Thyroid gland (tissue), 4 donors: ENCODE measurements around the gene RYR3. TPM values are rescaled to one million over a fixed set of nuclear protein-coding genes. Genes with fewer than 3 reads are reported as not detected.

Experiments used
- DNase-seq, 2 donors: peaks; one replicate each; pipeline ENCODE4 v3.0.0-alpha.2; 2019
- H3K27ac ChIP-seq, 3 donors: fragments of 200-600 bp; sonication (generic); 1 replicate in 2 of 3; 2 replicates in 1 of 3; pipeline ENCODE4 v1.5.1; 2016 to 2019; ENCODE audit warnings: mild to moderate bottlenecking in 1 of 3, moderate library complexity in 1 of 3
- H3K27me3 ChIP-seq: fragments of 200-600 bp; sonication (generic); one replicate; pipeline ENCODE4 v1.5.1; 2019
- H3K36me3 ChIP-seq, 2 donors: fragments of 200-600 bp; sonication (generic); one replicate each; pipeline ENCODE4 v1.5.1; 2016 to 2019
- H3K4me1 ChIP-seq, 2 donors: fragments of 200-600 bp; sonication (generic); one replicate each; pipeline ENCODE4 v1.5.1; 2017 to 2019
- H3K4me3 ChIP-seq, 3 donors: fragments of 200-600 bp; sonication (generic); replicated peaks in 1 of 3; 1 replicate in 2 of 3; 2 replicates in 1 of 3; pipeline ENCODE4 v1.5.1; 2016; ENCODE audit warnings: mild to moderate bottlenecking in 1 of 3
- H3K9me3 ChIP-seq: fragments of 200-600 bp; sonication (generic); one replicate; pipeline ENCODE4 v1.5.1; 2017
- CTCF ChIP-seq, 6 experiments: fragments of 200-600 bp in 3 of 6; fragments of 450-650 bp in 3 of 6; sonication (generic) in 3 of 6; IDR thresholded peaks; one replicate each; pipeline ENCODE4 v1.5.1; 2016 to 2019; ENCODE audit warnings: antibody characterized with exemption in 6 of 6, mild to moderate bottlenecking in 2 of 6, inconsistent platforms in 1 of 6, moderate library complexity in 1 of 6
- POLR2A ChIP-seq, 2 donors: fragments of 450-650 bp; IDR thresholded peaks; one replicate each; pipeline ENCODE4 v1.6.1; 2017; ENCODE audit warnings: antibody characterized with exemption in 2 of 2, mild to moderate bottlenecking in 2 of 2, moderate library complexity in 1 of 2
- WGBS, 2 donors: methylation state at CpG; one replicate each; pipeline ENCODE4 v1.1.5; 2017; 5-methylcytosine and 5-hydroxymethylcytosine counted together
- intact Hi-C: fragments of 100-400 bp; cut with DNase I; formaldehyde crosslinking; loops from one replicate; pipeline ENCODE4 v1.15.1; 2023
- total RNA-seq, 4 donors: library from RNA; depleted of rRNA; stranded (reverse); fragments of >200 nt; gene quantifications; one replicate each; pipeline ENCODE4 v1.2.3, GENCODE V29; 2016

RYR3 gene
- 1 to 10 TPM in 1 of 4 donors, under 1 TPM in 3; 0.27 to 4.2 (median 0.34) TPM for total RNA-seq

- TF ChIP-seq POLR2A (IDR thresholded peaks at IDR 0.05) (no peak), CTCF (IDR thresholded peaks at IDR 0.05) (no peak)
- peaks cover 0 to 6% of the 10 kb centered on the region in 2 donors for H3K4me1 ChIP-seq
- DNase-seq: peak; percentile 12 to 27
- intact Hi-C loops: no loop called here
- H3K27ac ChIP-seq: no peak within 1 kb of the TSS
- H3K36me3 ChIP-seq: no peaks in the 10 kb centered on the region
- H3K27me3 ChIP-seq: no peaks in the 10 kb centered on the region
- WGBS, 2 donors: 1 to 3% methylated on average over 27 to 61 of the region's 84 CpGs
- H3K4me3 ChIP-seq: peak within 1 kb of the TSS in 1 of 3 donors; percentile 26
- H3K9me3 ChIP-seq: no peaks in the 10 kb centered on the region
Measured at GRCh38 chr15:33310481-33311311, at the start of gene RYR3. Gene RYR3 (plus strand): TSS chr15:33310967. CDS start chr15:33311046, 79 bp downstream.

GRCh38 chr15:33262306-33262705, 48.5 kb upstream of the RYR3 start:
- no peaks in the 10 kb centered on the region for H3K9me3 ChIP-seq
- H3K27me3 ChIP-seq: no peaks in the 10 kb centered on the region
- 60 to 63% methylated on average over 2 of the region's 2 CpGs for WGBS, 2 donors
- no peaks in the 10 kb centered on the region for H3K36me3 ChIP-seq
- intact Hi-C loops: no loop called here
- H3K4me1 ChIP-seq: no peaks in the 10 kb centered on the region
- H3K27ac ChIP-seq: no peak overlapping the region
- no peak for TF ChIP-seq POLR2A (IDR thresholded peaks at IDR 0.05)
- no peak for TF ChIP-seq CTCF (IDR thresholded peaks at IDR 0.05)
- H3K4me3 ChIP-seq: no peak overlapping the region
- DNase-seq: no peak

GRCh38 chr15:33277689-33278088, 33.1 kb upstream of the RYR3 start:
- 71 to 75% methylated on average over 1 of the region's 1 CpG for WGBS, 2 donors
- Histone ChIP-seq H3K9me3 (no peaks in the 10 kb centered on the region), H3K36me3 (no peaks in the 10 kb centered on the region), H3K27me3 (no peaks in the 10 kb centered on the region), H3K4me3 (no peak overlapping the region), H3K4me1 (peaks cover 11 to 12% of the 10 kb centered on the region in 2 donors), H3K27ac (no peak overlapping the region)
- TF ChIP-seq CTCF (IDR thresholded peaks at IDR 0.05): no peak
- intact Hi-C loops: no loop called here
- DNase-seq: no peak

GRCh38 chr15:33278816-33279612, 31.8 kb upstream of the RYR3 start:
- peak; percentile 22 to 30 for DNase-seq
- WGBS, 2 donors: 65 to 77% methylated on average over 3 to 4 of the region's 4 CpGs

More at GRCh38 chr15:33278816-33279612, 31.8 kb upstream of the RYR3 start:
- Histone ChIP-seq H3K27ac (no peak overlapping the region), H3K4me1 (peaks cover 11 to 21% of the 10 kb centered on the region in 2 donors), H3K27me3 (no peaks in the 10 kb centered on the region), H3K4me3 (no peak overlapping the region), H3K36me3 (no peaks in the 10 kb centered on the region), H3K9me3 (no peaks in the 10 kb centered on the region)
- TF ChIP-seq CTCF (IDR thresholded peaks at IDR 0.05): no peak
- TF ChIP-seq POLR2A (IDR thresholded peaks at IDR 0.05): no peak
- intact Hi-C loops: no loop called here
